Naive thymus-derived CD4-positive, alpha-beta T cell (primary cell): ENCODE results near the gene BCAS3. TPM values are rescaled to one million over a fixed set of nuclear protein-coding genes. Genes with fewer than 3 reads are reported as not detected.
"Not testable (repeated sequence)": the region's sequence is repeated elsewhere in the genome, so short reads cannot be mapped to it uniquely, and the experiment has no call there.

Experiments
- ATAC-seq: fragments of 150-1000 bp; cut with Tn5 transposase; 2 replicates; pipeline ENCODE4 v1.10.0; 2021; ENCODE audit warnings: mild to moderate bottlenecking, moderate library complexity
- CTCF ChIA-PET: fragments of 350-600 bp; sonication (Branson Sonifier 250); formaldehyde crosslinking; loops from one replicate; lab custom pipeline; 2021; ENCODE audit warnings: antibody characterized with exemption; lab: Charles Lee
- POLR2A ChIA-PET: fragments of 350-600 bp; sonication (Branson Sonifier 250); formaldehyde crosslinking; loops from one replicate; lab custom pipeline; 2021; ENCODE audit warnings: antibody characterized with exemption, inconsistent platforms; lab: Charles Lee
- DNase-seq, 9 donors: peaks; one replicate each; pipeline versions ENCODE4 v3.0.0 to v3.0.0-alpha.2; 2020 to 2022; ENCODE audit warnings: mixed read lengths in 1 of 9
- H3K27ac ChIP-seq: one replicate; pipeline ENCODE4 v1.7.0; 2013; ENCODE audit warnings: mild to moderate bottlenecking, low read depth, low read length, moderate library complexity
- H3K27me3 ChIP-seq, 2 donors: one replicate each; pipeline ENCODE4 v1.7.0; 2013; ENCODE audit warnings: low read length in 2 of 2, mild to moderate bottlenecking in 2 of 2, moderate library complexity in 2 of 2; ENCODE audit not compliant: control insufficient read depth in 2 of 2, insufficient read depth in 2 of 2
- H3K36me3 ChIP-seq, 3 experiments: 1 replicate in 2 of 3; 2 replicates in 1 of 3; pipeline ENCODE4 v1.7.0; 2013; ENCODE audit warnings: low read length in 3 of 3, mild to moderate bottlenecking in 3 of 3, moderate library complexity in 1 of 3; ENCODE audit not compliant: insufficient read depth in 3 of 3, control insufficient read depth in 2 of 3
- H3K4me1 ChIP-seq, 2 donors: one replicate each; pipeline ENCODE4 v1.7.0; 2013; ENCODE audit warnings: low read length in 2 of 2, mild to moderate bottlenecking in 2 of 2, moderate library complexity in 1 of 2; ENCODE audit not compliant: control insufficient read depth in 2 of 2, insufficient read depth in 2 of 2
- H3K4me3 ChIP-seq: 2 replicates; pipeline ENCODE4 v1.7.0; 2013; ENCODE audit warnings: mild to moderate bottlenecking, low read length
- H3K9me3 ChIP-seq, 3 experiments: 1 replicate in 2 of 3; 2 replicates in 1 of 3; pipeline ENCODE4 v1.7.0; 2013; ENCODE audit warnings: low read length in 3 of 3; ENCODE audit not compliant: control insufficient read depth in 2 of 3
- H3K27ac Mint-ChIP-seq, 9 donors: one replicate each; pipeline ENCODE4 v1.8.0; 2020 to 2022; ENCODE audit warnings: mixed read lengths in 9 of 9, mild to moderate bottlenecking in 8 of 9, moderate library complexity in 5 of 9, inconsistent platforms in 2 of 9
- H3K27me3 Mint-ChIP-seq, 5 donors: one replicate each; pipeline ENCODE4 v1.8.0; 2021 to 2022; ENCODE audit warnings: mixed read lengths in 5 of 5, mild to moderate bottlenecking in 1 of 5
- H3K36me3 Mint-ChIP-seq, 5 donors: one replicate each; pipeline ENCODE4 v1.8.0; 2020 to 2022; ENCODE audit warnings: mixed read lengths in 5 of 5, mild to moderate bottlenecking in 3 of 5, inconsistent platforms in 1 of 5
- H3K4me1 Mint-ChIP-seq, 7 donors: one replicate each; pipeline ENCODE4 v1.8.0; 2020 to 2022; ENCODE audit warnings: mixed read lengths in 7 of 7, mild to moderate bottlenecking in 3 of 7, inconsistent platforms in 1 of 7
- H3K4me3 Mint-ChIP-seq, 10 donors: one replicate each; pipeline ENCODE4 v1.8.0; 2020 to 2022; ENCODE audit warnings: mild to moderate bottlenecking in 10 of 10, mixed read lengths in 10 of 10, moderate library complexity in 6 of 10, inconsistent platforms in 2 of 10
- H3K9me3 Mint-ChIP-seq, 11 donors: one replicate each; pipeline ENCODE4 v1.8.0; 2020 to 2022; ENCODE audit warnings: mixed read lengths in 11 of 11, mild to moderate bottlenecking in 4 of 11, inconsistent platforms in 1 of 11, moderate library complexity in 1 of 11
- intact Hi-C, 2 donors: fragments of 100-400 bp; cut with micrococcal nuclease; formaldehyde crosslinking; loops; one replicate each; pipeline ENCODE4 v1.15.1; 2023
- polyA plus RNA-seq, 2 donors: library from polyadenylated mRNA; unstranded; fragments of 300-500 nt; fragmentation: Illumina TruSeq; gene quantifications; one replicate each; pipeline ENCODE4 v1.2.3, GENCODE V29; 2021
- total RNA-seq, 6 experiments: library from RNA in 5 of 6; stranded (reverse) in 5 of 6; gene quantifications; 1 replicate in 5 of 6; 2 replicates in 1 of 6; pipeline ENCODE4 v1.2.3 and lab custom pipeline; 2021 to 2026

BCAS3 gene
- total and polyA plus RNA-seq, 7 experiments from 2014 or later: 18.4 to 57.8 (median 37.5) TPM

DNA sequence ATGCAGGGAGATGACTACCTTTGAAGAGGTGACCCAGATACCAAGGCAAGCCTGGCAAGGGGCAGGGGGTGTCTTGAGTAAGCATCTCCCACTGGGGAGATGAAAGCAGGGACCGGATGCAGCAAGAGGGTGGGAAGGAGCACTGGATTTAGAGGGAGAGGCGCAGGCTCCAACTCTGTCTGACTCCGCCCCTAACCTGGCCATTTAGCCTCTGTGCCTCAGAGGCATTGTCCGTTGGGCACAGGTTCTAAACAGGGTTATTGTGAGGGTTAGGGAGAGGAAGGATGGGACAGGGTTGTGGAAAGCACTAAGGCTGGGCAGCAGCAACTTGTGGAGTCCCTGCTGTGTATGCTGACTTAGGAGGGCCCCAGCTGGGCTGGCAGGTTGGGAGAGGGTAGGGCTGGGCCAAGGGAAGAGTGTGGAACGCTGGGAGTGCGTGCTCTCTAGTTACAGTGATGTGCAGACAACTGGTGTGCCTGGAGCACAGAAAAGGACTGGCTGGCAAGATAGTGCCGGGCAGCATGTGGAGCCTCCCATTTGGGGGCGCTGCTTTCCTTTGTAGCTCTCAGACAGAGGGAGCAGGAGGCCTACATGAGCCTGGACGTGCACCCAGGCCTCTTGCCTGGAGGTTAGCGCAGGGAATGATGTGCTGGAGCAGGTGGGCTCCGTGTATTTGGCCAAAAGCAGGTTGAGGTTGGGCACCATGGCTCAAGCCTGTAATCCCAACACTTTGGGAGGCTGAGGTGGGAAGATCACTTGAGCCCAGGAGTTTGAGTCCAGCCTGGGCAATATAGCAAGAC is 748.2 kb downstream of the BCAS3 start:
- Histone ChIP-seq H3K36me3 (no peaks in the 10 kb centered on the region), H3K9me3 (no peaks in the 10 kb centered on the region), H3K27me3 (no peaks in the 10 kb centered on the region), H3K4me3 (no peak overlapping the region), H3K27ac (no peak overlapping the region), H3K4me1 (no peaks in the 10 kb centered on the region)
- ChIA-PET POLR2A (no interaction called here), CTCF (interaction anchor here (1.5 kb wide), 1 partner anchor 13 kb away, joined by 4 read pairs; no protein-coding TSS in a partner anchor)
- DNase-seq: no peak
- Mint-ChIP-seq H3K4me3 (no peak overlapping the region), H3K4me1 (no peaks in the 10 kb centered on the region), H3K36me3 (no peaks in the 10 kb centered on the region), H3K27me3 (peaks cover 26 to 50% (median 42%) of the 10 kb centered on the region in 5 donors), H3K27ac (no peak overlapping the region), H3K9me3 (no peaks in the 10 kb centered on the region)
- intact Hi-C loops: no loop called here
- ATAC-seq: no peak

DNA sequence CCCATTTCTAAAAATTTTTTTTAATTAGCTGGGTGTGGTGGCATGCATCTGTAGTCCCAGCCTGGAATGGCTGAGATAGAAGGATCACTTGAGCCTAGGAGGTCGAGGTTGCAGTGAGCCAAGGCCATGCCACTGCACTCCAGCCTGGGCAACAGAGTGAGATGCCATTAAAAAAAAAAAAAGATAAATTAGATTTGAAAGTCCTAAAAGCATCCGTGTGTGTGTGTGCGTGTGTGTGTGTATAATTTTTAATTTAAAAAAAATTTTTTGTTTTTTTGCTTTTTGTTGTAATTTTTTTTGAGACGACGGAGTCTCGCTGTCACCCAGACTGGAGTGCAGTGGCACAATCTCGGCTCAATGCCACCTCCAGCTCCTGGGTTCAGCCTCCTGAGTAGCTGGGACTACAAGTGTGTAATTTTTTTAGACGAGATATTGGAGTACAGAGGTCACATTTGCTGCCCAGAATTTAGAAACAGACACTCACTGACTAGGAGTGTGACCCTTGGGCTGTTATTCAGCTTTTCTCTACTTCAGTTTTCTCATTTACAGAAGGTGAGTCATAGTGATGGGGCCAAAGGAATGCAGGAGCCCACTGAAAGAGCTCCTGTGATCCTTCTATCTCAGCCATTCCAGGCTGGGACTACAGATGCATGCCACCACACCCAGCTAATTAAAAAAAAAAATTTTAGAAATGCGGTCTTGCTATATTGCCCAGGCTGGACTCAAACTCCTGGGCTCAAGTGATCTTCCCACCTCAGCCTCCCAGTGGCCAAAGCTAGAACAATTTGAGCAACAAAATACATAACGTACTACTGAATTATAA is 749.0 kb downstream of the BCAS3 start:
- H3K9me3 ChIP-seq: no peaks in the 10 kb centered on the region
- H3K9me3 Mint-ChIP-seq: no peaks in the 10 kb centered on the region
- no peak overlapping the region for H3K4me3 ChIP-seq
- H3K36me3 ChIP-seq: no peaks in the 10 kb centered on the region
- H3K4me1 ChIP-seq: no peaks in the 10 kb centered on the region
- no peak overlapping the region for H3K27ac Mint-ChIP-seq
- no peaks in the 10 kb centered on the region for H3K4me1 Mint-ChIP-seq
- no peak for DNase-seq
- ATAC-seq: no peak
- intact Hi-C loops: no loop called here
- no peak overlapping the region for H3K27ac ChIP-seq
- CTCF ChIA-PET: interaction anchor here (1.5 kb wide), 1 partner anchor 14 kb away, joined by 4 read pairs; no protein-coding TSS in a partner anchor
- no peaks in the 10 kb centered on the region for H3K27me3 ChIP-seq
- H3K27me3 Mint-ChIP-seq: peaks cover 23 to 48% (median 37%) of the 10 kb centered on the region in 5 donors
- no peak overlapping the region for H3K4me3 Mint-ChIP-seq
- POLR2A ChIA-PET: no interaction called here
- H3K36me3 Mint-ChIP-seq: peaks cover 0 to 1% (median 0%) of the 10 kb centered on the region in 5 donors

DNA sequence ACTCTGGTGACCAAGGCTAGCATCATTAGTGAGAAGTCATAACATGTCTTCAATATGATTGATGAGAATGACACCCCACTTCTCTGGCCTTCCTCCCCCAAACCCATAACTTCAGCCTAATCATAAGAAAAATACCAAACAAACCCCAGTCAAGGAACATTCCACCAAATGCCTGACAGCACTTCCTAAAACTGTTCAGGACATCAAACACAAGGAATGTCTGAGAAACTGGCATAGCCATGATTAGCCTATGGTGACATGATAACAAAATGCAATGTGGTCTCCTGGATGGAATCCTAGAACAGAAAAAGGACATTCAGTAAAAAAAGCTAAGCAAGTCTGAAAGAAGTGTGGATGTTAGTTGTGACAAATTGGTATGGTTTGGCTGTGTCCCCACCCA is 749.9 kb downstream of the BCAS3 start:
- no peaks in the 10 kb centered on the region for H3K9me3 ChIP-seq
- no peak for DNase-seq
- no peaks in the 10 kb centered on the region for H3K4me1 ChIP-seq
- ChIA-PET CTCF (no interaction called here), POLR2A (no interaction called here)
- no peak overlapping the region for H3K4me3 ChIP-seq
- no peaks in the 10 kb centered on the region for H3K4me1 Mint-ChIP-seq
- no peaks in the 10 kb centered on the region for H3K9me3 Mint-ChIP-seq
- H3K27ac Mint-ChIP-seq: no peak overlapping the region
- peaks cover 0 to 5% (median 0%) of the 10 kb centered on the region in 5 donors for H3K36me3 Mint-ChIP-seq
- no peaks in the 10 kb centered on the region for H3K27me3 ChIP-seq
- H3K27me3 Mint-ChIP-seq: peaks cover 16 to 41% (median 30%) of the 10 kb centered on the region in 5 donors
- H3K36me3 ChIP-seq: no peaks in the 10 kb centered on the region
- no peak overlapping the region for H3K4me3 Mint-ChIP-seq
- no peak for ATAC-seq
- H3K27ac ChIP-seq: no peak overlapping the region
- intact Hi-C loops: no loop called here

DNA sequence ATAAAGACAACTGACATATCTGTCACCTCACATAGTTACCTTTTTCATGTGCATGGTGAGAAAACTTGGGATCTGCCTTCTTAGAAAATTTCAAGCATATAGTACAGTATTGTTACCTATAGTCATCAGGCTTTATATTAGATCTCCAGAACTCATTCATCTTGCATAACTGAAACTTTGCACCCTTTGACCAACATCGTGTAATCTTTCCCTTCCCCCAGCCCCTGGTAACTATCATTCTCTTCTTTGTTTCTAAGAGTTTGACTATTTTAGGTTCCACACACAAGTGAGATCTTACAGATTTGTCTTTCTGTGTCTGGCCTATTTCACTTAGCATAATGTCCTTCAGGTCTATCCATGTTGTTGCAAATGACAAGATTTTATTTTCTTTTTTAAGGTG is 751.6 kb downstream of the BCAS3 start:
- no peaks in the 10 kb centered on the region for H3K9me3 ChIP-seq
- no peaks in the 10 kb centered on the region for H3K4me1 ChIP-seq
- no peak overlapping the region for H3K27ac ChIP-seq
- H3K4me1 Mint-ChIP-seq: no peaks in the 10 kb centered on the region
- H3K27me3 Mint-ChIP-seq: peaks cover 20 to 37% (median 28%) of the 10 kb centered on the region in 5 donors
- ChIA-PET POLR2A (no interaction called here), CTCF (no interaction called here)
- no peak for DNase-seq
- no peaks in the 10 kb centered on the region for H3K27me3 ChIP-seq
- no peak overlapping the region for H3K27ac Mint-ChIP-seq
- H3K4me3 ChIP-seq: no peak overlapping the region
- intact Hi-C loops: no loop called here
- H3K4me3 Mint-ChIP-seq: no peak overlapping the region
- ATAC-seq: no peak
- H3K9me3 Mint-ChIP-seq: no peaks in the 10 kb centered on the region
- no peaks in the 10 kb centered on the region for H3K36me3 ChIP-seq
- peaks cover 0 to 5% (median 0%) of the 10 kb centered on the region in 5 donors for H3K36me3 Mint-ChIP-seq

DNA sequence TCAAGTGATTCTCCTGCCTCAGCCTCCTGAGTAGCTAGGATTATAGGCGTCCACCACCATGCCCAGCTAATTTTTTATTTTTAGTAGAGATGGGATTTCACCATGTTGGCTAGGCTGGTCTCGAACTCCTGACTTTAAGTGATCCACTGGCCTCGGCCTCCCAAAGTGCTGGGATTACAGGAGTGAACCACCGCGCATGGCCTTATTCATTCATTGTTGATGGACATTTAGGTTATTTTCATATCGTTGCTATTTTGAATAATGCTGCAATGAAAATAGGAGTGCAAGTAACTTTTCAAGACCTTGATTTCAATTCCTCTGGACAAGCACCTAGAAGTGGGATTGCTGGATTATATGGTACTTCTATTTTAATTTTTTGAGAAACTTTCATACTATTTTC is 752.2 kb downstream of the BCAS3 start:
- intact Hi-C loops, ATAC-seq, H3K27ac ChIP-seq, H3K9me3 ChIP-seq, DNase-seq, H3K4me1 ChIP-seq, H3K4me3 ChIP-seq, H3K9me3 Mint-ChIP-seq, H3K27ac Mint-ChIP-seq, H3K4me1 Mint-ChIP-seq, H3K27me3 ChIP-seq, CTCF ChIA-PET, H3K36me3 ChIP-seq, POLR2A ChIA-PET, H3K36me3 Mint-ChIP-seq, H3K4me3 Mint-ChIP-seq: not testable (repeated sequence)
- H3K27me3 Mint-ChIP-seq: peaks cover 18 to 40% (median 25%) of the 10 kb centered on the region in 5 donors

DNA sequence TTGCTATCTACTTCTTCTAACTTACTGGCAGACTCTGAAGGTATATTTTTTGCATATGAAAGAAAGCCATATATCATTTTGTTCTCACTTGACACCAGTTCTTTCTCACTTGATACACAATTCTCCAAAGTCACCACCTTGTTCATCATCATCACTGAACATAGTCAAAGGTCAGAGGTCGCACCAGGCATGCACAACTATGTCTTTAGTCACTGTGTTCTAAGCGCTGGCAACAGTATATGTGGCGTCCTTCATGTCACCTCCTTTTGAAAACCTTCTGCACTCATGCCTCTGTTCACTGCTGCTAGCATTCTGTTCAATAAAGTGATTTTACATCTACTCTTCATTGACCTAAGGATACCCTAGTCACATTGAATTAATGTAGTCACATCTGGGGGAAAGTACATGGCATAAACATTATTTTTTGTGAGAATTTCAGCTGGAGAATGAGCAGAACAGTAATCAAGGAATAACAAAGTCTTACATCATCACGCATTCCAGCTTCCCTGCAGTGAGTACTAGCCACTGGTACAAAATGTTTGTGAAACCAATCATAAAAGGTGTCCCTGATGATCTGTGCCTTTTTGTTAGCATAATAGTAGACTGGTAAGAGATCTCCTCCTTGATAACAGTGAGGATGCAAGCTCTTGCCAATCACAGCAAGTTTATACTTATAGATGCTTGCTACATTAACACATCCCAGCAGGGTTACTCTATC is 754.1 kb downstream of the BCAS3 start:
- Mint-ChIP-seq H3K27ac (no peak overlapping the region), H3K27me3 (peaks cover 18 to 46% (median 28%) of the 10 kb centered on the region in 5 donors), H3K4me3 (no peak overlapping the region), H3K9me3 (peaks cover 0 to 18% (median 4%) of the 10 kb centered on the region in 11 donors), H3K4me1 (no peaks in the 10 kb centered on the region), H3K36me3 (peaks cover 0 to 5% (median 0%) of the 10 kb centered on the region in 5 donors)
- H3K4me3 ChIP-seq: no peak overlapping the region
- peaks cover 0 to 4% (median 0%) of the 10 kb centered on the region in 3 experiments for H3K9me3 ChIP-seq
- H3K4me1 ChIP-seq: no peaks in the 10 kb centered on the region
- DNase-seq (no peak), ATAC-seq (no peak)
- no peak overlapping the region for H3K27ac ChIP-seq
- intact Hi-C loops: no loop called here
- ChIA-PET POLR2A (interaction anchor here (0.7 kb wide), 1 partner anchor 12 kb away, joined by 3 read pairs; no protein-coding TSS in a partner anchor), CTCF (no interaction called here)
- H3K36me3 ChIP-seq: no peaks in the 10 kb centered on the region
- H3K27me3 ChIP-seq: no peaks in the 10 kb centered on the region
